ENCODE results near the gene SETMAR. TPM values are rescaled to one million over a fixed set of nuclear protein-coding genes. Genes with fewer than 3 reads are reported as not detected.

Gene SETMAR
- total and polyA plus RNA-seq, 2 donors (not counting 1 experiment from before 2014, with no cell fraction given): 4.2 to 7.6 TPM

DNA sequence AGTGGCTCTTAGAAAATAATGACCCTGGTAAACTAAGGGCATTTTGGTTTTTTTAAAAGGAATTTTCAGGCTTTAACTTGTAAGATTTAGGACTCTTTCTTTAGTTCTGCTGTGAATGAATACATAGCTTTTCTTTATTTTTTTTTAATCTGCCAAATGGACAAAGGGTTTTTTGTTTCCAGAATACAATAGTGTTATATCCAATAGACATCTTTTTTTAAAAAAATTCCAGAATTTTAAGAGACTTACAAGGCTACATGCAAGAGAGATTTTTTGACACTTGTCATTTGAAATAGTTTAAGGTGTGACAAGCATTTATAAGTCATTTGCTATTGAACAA is 38.1 kb downstream of the SETMAR start:
- DNase-seq (no peak), ATAC-seq (ENCODE audit: low read depth) (no peak)
- H3K27ac Mint-ChIP-seq: no peak overlapping the region
- intact Hi-C loops (cut with micrococcal nuclease): no loop called here
- Histone ChIP-seq H3K36me3 (replicated peaks in 1 of 2; ENCODE audit: control extremely low read depth in 1 of 2, control insufficient read depth in 1 of 2, extremely low read depth in 1 of 2, insufficient read depth in 2 of 2, low read length in 1 of 2) (peaks cover 0 to 3% of the 10 kb centered on the region in 2 experiments), H3K4me2 (replicated peaks; ENCODE audit: low read depth, low read length, poor library complexity, severe bottlenecking) (no peak overlapping the region), H4K20me1 (ENCODE audit: control insufficient read depth, insufficient read depth, low read length, poor library complexity, severe bottlenecking) (no peaks in the 10 kb centered on the region), H3K27ac (ENCODE audit: low read length in 2 of 2) (no peak overlapping the region), H3K79me2 (ENCODE audit: control insufficient read depth, insufficient read depth, low read length) (no peaks in the 10 kb centered on the region), H2AFZ (ENCODE audit: insufficient read depth, low read depth, low read length, poor library complexity, severe bottlenecking) (no peak overlapping the region), H3K9ac (ENCODE audit: low read length) (no peak overlapping the region), H3K4me1 (ENCODE audit: control insufficient read depth in 2 of 2, insufficient read depth in 2 of 2, low read length in 2 of 2) (no peaks in the 10 kb centered on the region), H3K9me3 (ENCODE audit: control extremely low read depth in 1 of 3, control insufficient read depth in 2 of 3, insufficient read depth in 1 of 3, low read length in 2 of 3) (no peaks in the 10 kb centered on the region), H3K27me3 (replicated peaks in 1 of 4; ENCODE audit: control extremely low read depth in 1 of 4, control insufficient read depth in 3 of 4, insufficient read depth in 4 of 4, low read length in 3 of 4) (no peaks in the 10 kb centered on the region), H3K4me3 (ENCODE audit: control extremely low read depth in 1 of 5, extremely low read depth in 1 of 5, insufficient read depth in 1 of 5, low read depth in 2 of 5, low read length in 4 of 5) (no peak overlapping the region)
- H3K4me3 Mint-ChIP-seq: no peak overlapping the region
- no peaks in the 10 kb centered on the region for H3K27me3 Mint-ChIP-seq
- POLR2A ChIA-PET: no interaction called here
- CTCF ChIA-PET: interaction anchor here (6.3 kb wide), 1 partner anchor 9 kb away, joined by 33 read pairs; no protein-coding TSS in a partner anchor
- TF ChIP-seq, protein P1, sequence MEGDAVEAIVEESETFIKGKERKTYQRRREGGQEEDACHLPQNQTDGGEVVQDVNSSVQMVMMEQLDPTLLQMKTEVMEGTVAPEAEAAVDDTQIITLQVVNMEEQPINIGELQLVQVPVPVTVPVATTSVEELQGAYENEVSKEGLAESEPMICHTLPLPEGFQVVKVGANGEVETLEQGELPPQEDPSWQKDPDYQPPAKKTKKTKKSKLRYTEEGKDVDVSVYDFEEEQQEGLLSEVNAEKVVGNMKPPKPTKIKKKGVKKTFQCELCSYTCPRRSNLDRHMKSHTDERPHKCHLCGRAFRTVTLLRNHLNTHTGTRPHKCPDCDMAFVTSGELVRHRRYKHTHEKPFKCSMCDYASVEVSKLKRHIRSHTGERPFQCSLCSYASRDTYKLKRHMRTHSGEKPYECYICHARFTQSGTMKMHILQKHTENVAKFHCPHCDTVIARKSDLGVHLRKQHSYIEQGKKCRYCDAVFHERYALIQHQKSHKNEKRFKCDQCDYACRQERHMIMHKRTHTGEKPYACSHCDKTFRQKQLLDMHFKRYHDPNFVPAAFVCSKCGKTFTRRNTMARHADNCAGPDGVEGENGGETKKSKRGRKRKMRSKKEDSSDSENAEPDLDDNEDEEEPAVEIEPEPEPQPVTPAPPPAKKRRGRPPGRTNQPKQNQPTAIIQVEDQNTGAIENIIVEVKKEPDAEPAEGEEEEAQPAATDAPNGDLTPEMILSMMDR (IDR thresholded peaks at IDR 0.05): no peak
- TF ChIP-seq EZH2 (IDR thresholded peaks at IDR 0.05; ENCODE audit: borderline replicate concordance, insufficient read depth, low read depth, low read length, poor library complexity, severe bottlenecking): no peak
- no peaks in the 10 kb centered on the region for H3K4me1 Mint-ChIP-seq
- H3K9me3 Mint-ChIP-seq (ENCODE audit: insufficient read depth): no peaks in the 10 kb centered on the region

GRCh38 chr3:4343258-4343657 is 40.1 kb downstream of the SETMAR start:
- H3K9ac ChIP-seq (ENCODE audit: low read length): no peak overlapping the region
- DNase-seq: no peak
- Mint-ChIP-seq H3K4me3 (no peak overlapping the region), H3K9me3 (ENCODE audit: insufficient read depth) (no peaks in the 10 kb centered on the region), H3K27ac (no peak overlapping the region), H3K27me3 (no peaks in the 10 kb centered on the region), H3K4me1 (no peaks in the 10 kb centered on the region)
- H4K20me1 ChIP-seq (ENCODE audit: control insufficient read depth, insufficient read depth, low read length, poor library complexity, severe bottlenecking): no peaks in the 10 kb centered on the region
- POLR2A ChIA-PET: no interaction called here
- H3K4me3 ChIP-seq (ENCODE audit: control extremely low read depth in 1 of 5, extremely low read depth in 1 of 5, insufficient read depth in 1 of 5, low read depth in 2 of 5, low read length in 4 of 5): no peak overlapping the region
- no peaks in the 10 kb centered on the region for H3K4me1 ChIP-seq (ENCODE audit: control insufficient read depth in 2 of 2, insufficient read depth in 2 of 2, low read length in 2 of 2)
- ATAC-seq (ENCODE audit: low read depth): no peak
- CTCF ChIA-PET: interaction anchor here (0.7 to 6.3 kb wide), 3 partner anchors 7 to 291 kb away, joined by 3 to 33 read pairs (median 4); no protein-coding TSS in a partner anchor
- intact Hi-C loops (cut with micrococcal nuclease): no loop called here
- H2AFZ ChIP-seq (ENCODE audit: insufficient read depth, low read depth, low read length, poor library complexity, severe bottlenecking): no peak overlapping the region
- no peaks in the 10 kb centered on the region for H3K27me3 ChIP-seq (replicated peaks in 1 of 4; ENCODE audit: control extremely low read depth in 1 of 4, control insufficient read depth in 3 of 4, insufficient read depth in 4 of 4, low read length in 3 of 4)
- no peak overlapping the region for H3K4me2 ChIP-seq (replicated peaks; ENCODE audit: low read depth, low read length, poor library complexity, severe bottlenecking)
- no peaks in the 10 kb centered on the region for H3K79me2 ChIP-seq (ENCODE audit: control insufficient read depth, insufficient read depth, low read length)
- H3K9me3 ChIP-seq (ENCODE audit: control extremely low read depth in 1 of 3, control insufficient read depth in 2 of 3, insufficient read depth in 1 of 3, low read length in 2 of 3): no peaks in the 10 kb centered on the region
- no CpG with 5 or more reads among the region's 1 CpG for WGBS (ENCODE audit: insufficient coverage)
- TF ChIP-seq EZH2 (IDR thresholded peaks at IDR 0.05; ENCODE audit: borderline replicate concordance, insufficient read depth, low read depth, low read length, poor library complexity, severe bottlenecking): no peak
- TF ChIP-seq, protein P1 (IDR thresholded peaks at IDR 0.05): no peak
- peaks cover 0 to 3% of the 10 kb centered on the region in 2 experiments for H3K36me3 ChIP-seq (replicated peaks in 1 of 2; ENCODE audit: control extremely low read depth in 1 of 2, control insufficient read depth in 1 of 2, extremely low read depth in 1 of 2, insufficient read depth in 2 of 2, low read length in 1 of 2)
- no peak overlapping the region for H3K27ac ChIP-seq (ENCODE audit: low read length in 2 of 2)
